Right forelimb (tissue), 1 donor: ENCODE data around the gene CD2.
A peak's percentile ranks its signal among the peaks of the same experiment; 100 is the strongest.

ENCODE experiments used
- DNase-seq: peaks from one replicate; pipeline ENCODE4 v3.0.0-alpha.2; 2018

CD2 gene

GRCh38 chr1:116781034-116781433 is 26.8 kb downstream of the CD2 start:
- DNase-seq: no peak

GRCh38 chr1:116785006-116785405 is 30.8 kb downstream of the CD2 start:
- DNase-seq: no peak

- DNase-seq: no peak
Observed at GRCh38 chr1:116786049-116786448, 31.8 kb downstream of the CD2 start.

DNA sequence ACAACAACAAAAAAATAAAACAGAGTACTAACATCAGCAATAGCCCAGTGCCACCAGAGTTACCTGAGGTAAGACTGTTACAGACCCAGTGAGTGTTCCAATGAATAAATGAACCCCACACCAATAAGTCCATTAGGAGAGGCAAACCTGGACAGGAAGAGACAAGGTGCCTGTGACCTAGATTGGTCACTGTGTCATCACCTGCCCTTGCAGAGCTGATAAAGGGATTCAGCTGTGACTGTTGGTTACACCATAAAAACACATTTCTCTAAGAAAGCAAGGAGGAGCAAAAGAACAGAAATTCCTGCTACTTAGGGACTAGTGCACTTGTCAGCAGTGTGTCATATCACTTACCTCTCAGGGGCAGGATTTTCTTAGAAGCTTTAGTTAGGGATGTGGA is 37.5 kb downstream of the CD2 start:
- no peak for DNase-seq

GRCh38 chr1:116793357-116793935 is 39.2 kb downstream of the CD2 start:
- DNase-seq: no peak

DNA sequence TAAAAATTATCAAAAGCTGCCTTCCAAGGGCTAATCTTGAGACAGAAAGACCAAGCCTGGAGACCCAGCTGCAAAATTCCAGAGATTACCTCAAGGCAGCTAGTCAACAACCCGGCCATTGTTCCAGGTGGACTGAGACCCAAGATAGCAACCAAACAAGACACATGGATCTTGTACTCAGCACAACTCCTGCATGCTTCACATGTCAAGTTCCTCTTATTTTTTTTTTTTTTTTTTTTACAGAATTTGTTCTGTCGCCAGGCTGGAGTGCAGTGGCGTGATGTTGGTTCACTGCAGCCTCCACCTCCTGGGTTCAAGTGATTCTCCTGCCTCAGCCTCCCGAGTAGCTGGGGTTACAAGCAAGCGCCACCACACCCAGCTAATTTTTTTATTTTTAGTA is 40.1 kb downstream of the CD2 start:
- no peak for DNase-seq

GRCh38 chr1:116794804-116795481 is 40.7 kb downstream of the CD2 start:
- no peak for DNase-seq

DNA sequence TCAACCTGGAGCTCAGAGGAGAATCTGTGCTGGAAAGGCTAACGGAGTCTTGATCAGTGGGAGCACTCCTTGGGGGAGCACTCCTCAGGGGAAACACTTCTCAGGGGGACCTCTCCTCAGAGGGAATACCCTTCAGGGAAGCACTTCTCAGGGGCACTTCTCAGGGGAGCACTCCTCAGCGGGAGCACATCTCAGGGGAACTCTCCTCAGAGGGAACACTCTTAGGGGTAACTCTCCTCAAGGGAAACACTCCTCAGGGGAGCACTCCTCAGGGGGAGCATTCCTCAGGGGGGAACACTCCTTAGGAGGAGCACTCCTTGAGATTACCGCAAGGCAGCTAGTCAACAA is 41.2 kb downstream of the CD2 start:
- DNase-seq: no peak

GRCh38 chr1:116804736-116805135 is 50.5 kb downstream of the CD2 start:
- DNase-seq: no peak

DNA sequence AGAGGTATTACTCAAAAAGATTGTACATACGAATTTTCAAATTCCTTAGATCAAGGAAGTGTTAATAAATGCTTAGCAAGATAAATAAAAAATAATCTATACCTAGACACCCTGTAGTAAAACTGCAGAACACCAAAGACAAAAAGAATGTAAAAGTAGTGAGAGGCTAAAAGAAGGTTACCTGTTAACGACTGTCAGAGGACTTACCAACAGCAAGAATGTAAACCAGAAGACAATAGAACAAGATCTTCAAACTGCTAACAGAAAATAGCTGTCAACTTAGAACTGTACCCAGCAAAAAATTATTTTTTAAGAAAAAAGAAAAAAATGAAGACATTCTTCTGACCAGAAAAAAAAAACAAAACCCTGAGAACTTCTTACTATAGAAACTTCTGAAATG is 51.2 kb downstream of the CD2 start:
- no peak for DNase-seq

GRCh38 chr1:116806245-116806644 is 52.0 kb downstream of the CD2 start:
- DNase-seq: peak; percentile 50

GRCh38 chr1:116806671-116807070 is 52.4 kb downstream of the CD2 start:
- DNase-seq: no peak

GRCh38 chr1:116807394-116808199 is 53.4 kb downstream of the CD2 start:
- no peak for DNase-seq

DNA sequence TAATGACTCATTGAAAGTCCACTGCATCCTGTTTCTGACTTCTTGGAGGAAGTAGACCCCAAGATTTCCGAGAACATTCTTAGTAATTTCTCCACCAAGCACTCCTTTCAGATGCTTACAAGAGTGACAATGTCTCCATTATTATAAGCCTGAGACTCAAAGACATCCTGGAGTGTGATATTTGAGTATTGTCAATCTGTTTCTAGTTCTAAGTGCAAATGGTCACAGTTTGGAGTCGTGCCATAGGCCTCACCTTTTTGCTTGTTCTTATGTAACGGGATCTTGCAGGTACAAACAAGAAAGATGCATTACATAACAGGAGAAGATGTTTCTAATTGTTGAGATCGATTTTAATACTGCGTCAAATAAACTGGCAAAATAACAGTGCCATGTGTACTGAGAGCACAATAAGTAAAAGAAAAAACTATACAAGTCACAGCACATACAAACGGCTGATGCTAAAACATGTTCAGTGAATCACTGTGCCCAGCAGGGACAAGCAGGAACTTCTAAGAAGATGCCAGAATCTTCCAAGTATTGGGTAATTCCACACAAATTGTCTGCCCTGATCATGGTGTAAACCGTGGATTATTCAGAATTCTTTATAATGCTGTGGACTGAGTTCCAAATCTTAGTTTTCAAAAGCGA is 54.1 kb downstream of the CD2 start:
- DNase-seq: no peak

DNA sequence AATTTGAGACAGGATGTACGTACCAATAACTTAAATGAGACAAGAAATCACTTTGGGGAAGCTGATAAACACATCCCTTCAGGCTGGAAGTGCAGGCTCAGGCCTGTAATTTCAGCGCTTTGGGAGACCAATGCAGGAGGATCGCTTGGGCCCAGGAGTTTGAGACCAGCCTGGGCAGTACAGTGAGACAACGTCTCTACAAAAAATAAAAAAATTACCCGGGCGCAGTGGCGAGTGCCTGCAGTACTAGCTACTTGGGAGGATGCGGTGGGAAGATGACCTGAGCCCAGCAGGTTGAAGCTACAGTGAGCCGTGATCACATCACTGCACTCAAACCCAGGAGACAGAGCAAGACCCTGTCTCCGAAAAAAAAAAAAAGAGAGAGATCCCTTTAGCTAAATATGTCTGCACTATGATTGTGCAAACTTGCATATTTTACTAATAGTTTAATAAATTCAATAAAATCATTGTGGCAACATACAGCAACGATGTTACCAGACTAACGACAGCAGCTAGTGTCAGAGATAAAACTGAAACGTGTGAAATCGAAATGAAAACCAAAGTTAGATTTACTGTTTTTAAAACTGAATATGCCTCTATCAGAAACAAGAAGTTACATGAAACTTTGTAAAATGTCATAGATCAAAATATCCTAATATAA is 54.7 kb downstream of the CD2 start:
- DNase-seq: no peak

- DNase-seq: no peak
Observed at GRCh38 chr1:116811321-116811720, 57.1 kb downstream of the CD2 start.

- DNase-seq: no peak
Observed at GRCh38 chr1:116814926-116815723, 60.9 kb downstream of the CD2 start.

- DNase-seq: no peak
Observed at GRCh38 chr1:116817582-116818064, 63.4 kb downstream of the CD2 start.
